IMR-90 (cell line): Measurements from ENCODE around the gene HOXA10. TPM values are rescaled to one million over a fixed set of nuclear protein-coding genes. Genes with fewer than 3 reads are reported as not detected.

Source experiments
- ATAC-seq: fragments of 200-7000 bp; cut with Tn5 transposase; 2 replicates; pipeline ENCODE4 v1.9.1; 2020; ENCODE audit warnings: low read depth, mild to moderate bottlenecking, moderate library complexity
- BruUV-seq: library from RNA; stranded (reverse); fragments of 400-500 nt; replicated peaks from 2 replicates; lab custom pipeline; 2021; lab: Mats Ljungman, UMichigan
- CTCF ChIA-PET: fragments of 300-600 bp; formaldehyde crosslinking; extraction: SDS; loops from one replicate; lab custom pipeline; 2021; ENCODE audit warnings: antibody characterized with exemption; lab: Yijun Ruan, JAX
- POLR2A ChIA-PET: fragments of 300-600 bp; sonication (Branson Sonifier 250); formaldehyde crosslinking; loops from one replicate; lab custom pipeline; 2022; ENCODE audit warnings: antibody characterized with exemption; ENCODE audit not compliant: unreplicated experiment; lab: Charles Lee
- DNase-seq: peaks from one replicate; pipeline ENCODE4 v3.0.0; 2013
- H2AFZ ChIP-seq: replicated peaks from 2 replicates; pipeline ENCODE3; 2013; ENCODE audit warnings: low read length, mild to moderate bottlenecking; ENCODE audit not compliant: poor library complexity
- H2AK5ac ChIP-seq: 2 replicates; pipeline ENCODE4 v1.6.1; 2013; ENCODE audit warnings: low read depth, low read length, inconsistent platforms
- H2AK9ac ChIP-seq: replicated peaks from 2 replicates; pipeline ENCODE3; 2013; ENCODE audit warnings: mild to moderate bottlenecking, low read depth, low read length, moderate library complexity; ENCODE audit not compliant: poor library complexity
- H2BK120ac ChIP-seq: 2 replicates; pipeline ENCODE4 v1.6.1; 2013; ENCODE audit warnings: low read depth, low read length, inconsistent platforms
- H2BK15ac ChIP-seq: 3 replicates; pipeline ENCODE4 v1.6.1; 2013; ENCODE audit warnings: low read depth, low read length, inconsistent platforms
- H2BK20ac ChIP-seq: 2 replicates; pipeline ENCODE4 v1.6.1; 2013; ENCODE audit warnings: low read depth, mild to moderate bottlenecking, inconsistent platforms, low read length, moderate library complexity
- H2BK5ac ChIP-seq: 2 replicates; pipeline ENCODE4 v1.6.1; 2013; ENCODE audit warnings: mild to moderate bottlenecking, low read depth, low read length, inconsistent platforms; ENCODE audit not compliant: poor library complexity, severe bottlenecking
- H3K14ac ChIP-seq: replicated peaks from 2 replicates; pipeline ENCODE4 v1.6.1; 2013; ENCODE audit warnings: low read depth, low read length, inconsistent platforms
- H3K18ac ChIP-seq: 2 replicates; pipeline ENCODE4 v1.6.1; 2013; ENCODE audit warnings: low read depth, low read length, control low read depth
- H3K23ac ChIP-seq: 2 replicates; pipeline ENCODE4 v1.6.1; 2013; ENCODE audit warnings: low read depth, low read length, inconsistent platforms
- H3K27ac ChIP-seq: 2 replicates; pipeline ENCODE4 v1.5.1; 2013; ENCODE audit warnings: mild to moderate bottlenecking, control low read depth, low read length; ENCODE audit not compliant: insufficient read depth
- H3K27me3 ChIP-seq: 2 replicates; pipeline ENCODE4 v1.6.1; 2013; ENCODE audit warnings: low read length; ENCODE audit not compliant: control insufficient read depth, insufficient read depth
- H3K36me3 ChIP-seq: 2 replicates; pipeline ENCODE4 v1.6.1; 2013; ENCODE audit warnings: low read length, mixed read lengths; ENCODE audit not compliant: control insufficient read depth, insufficient read depth
- H3K4ac ChIP-seq: 2 replicates; pipeline ENCODE4 v1.6.1; 2013; ENCODE audit warnings: low read depth, low read length, inconsistent platforms
- H3K4me1 ChIP-seq: 2 replicates; pipeline ENCODE4 v1.6.1; 2013; ENCODE audit warnings: low read length, mixed read lengths; ENCODE audit not compliant: control insufficient read depth, insufficient read depth
- H3K4me2 ChIP-seq: 2 replicates; pipeline ENCODE4 v1.6.1; 2013; ENCODE audit warnings: low read depth, mild to moderate bottlenecking, control low read depth, low read length, moderate library complexity
- H3K4me3 ChIP-seq: 2 replicates; pipeline ENCODE4 v1.5.1; 2013; ENCODE audit warnings: low read depth, mild to moderate bottlenecking, control low read depth, low read length, moderate library complexity; ENCODE audit not compliant: insufficient read depth
- H3K56ac ChIP-seq: 2 replicates; pipeline ENCODE4 v1.6.1; 2013; ENCODE audit warnings: low read length, inconsistent platforms; ENCODE audit not compliant: insufficient read depth; ENCODE audit errors: extremely low read depth
- H3K79me1 ChIP-seq, 2 experiments: 2 replicates each; pipeline ENCODE4 v1.6.1; 2013; ENCODE audit warnings: low read length in 2 of 2, inconsistent platforms in 1 of 2, low read depth in 1 of 2
- H3K9ac ChIP-seq: 2 replicates; pipeline ENCODE4 v1.6.1; 2013; ENCODE audit warnings: low read depth, low read length, control low read depth
- H3K9me1 ChIP-seq: 2 replicates; pipeline ENCODE4 v1.6.1; 2013; ENCODE audit warnings: low read length, inconsistent platforms; ENCODE audit not compliant: insufficient read depth
- H3K9me3 ChIP-seq: 2 replicates; pipeline ENCODE4 v1.6.1; 2013; ENCODE audit warnings: low read length; ENCODE audit not compliant: control insufficient read depth, insufficient read depth
- H4K20me1 ChIP-seq: 2 replicates; pipeline ENCODE4 v1.6.1; 2013; ENCODE audit warnings: low read length, inconsistent platforms; ENCODE audit not compliant: insufficient read depth
- H4K5ac ChIP-seq: 2 replicates; pipeline ENCODE4 v1.6.1; 2013; ENCODE audit warnings: mild to moderate bottlenecking, low read depth, low read length, control low read depth
- H4K8ac ChIP-seq, 2 experiments: 2 replicates each; pipeline ENCODE4 v1.6.1; 2013; ENCODE audit warnings: low read depth in 2 of 2, low read length in 2 of 2, control low read depth in 1 of 2, inconsistent platforms in 1 of 2
- H4K91ac ChIP-seq: 2 replicates; pipeline ENCODE4 v1.6.1; 2013; ENCODE audit warnings: low read depth, low read length, inconsistent platforms; ENCODE audit not compliant: insufficient read depth
- BHLHE40 ChIP-seq: fragments of 150-350 bp; IDR thresholded peaks from 2 replicates; pipeline ENCODE4 v1.6.1; 2016; ENCODE audit warnings: mild to moderate bottlenecking, low read depth, low read length
- CEBPB ChIP-seq: IDR thresholded peaks from 2 replicates; pipeline ENCODE4 v1.6.1; 2012; ENCODE audit warnings: low read depth, low read length, improper control_type of control experiment
- CHD1 ChIP-seq: IDR thresholded peaks from 2 replicates; pipeline ENCODE4 v1.6.1; 2012; ENCODE audit warnings: low read depth, low read length, improper control_type of control experiment
- FOS ChIP-seq: fragments of 150-350 bp; IDR thresholded peaks from 2 replicates; pipeline ENCODE4 v1.6.1; 2016; ENCODE audit warnings: low read depth, low read length
- MXI1 ChIP-seq: IDR thresholded peaks from 2 replicates; pipeline ENCODE4 v1.6.1; 2012; ENCODE audit warnings: low read depth, mild to moderate bottlenecking, low read length, moderate library complexity, borderline replicate concordance
- NFE2L2 ChIP-seq: fragments of 150-350 bp; IDR thresholded peaks from 2 replicates; pipeline ENCODE4 v1.6.1; 2016; ENCODE audit warnings: low read depth, mild to moderate bottlenecking, low read length
- POLR2A ChIP-seq: IDR thresholded peaks from 2 replicates; pipeline ENCODE4 v1.6.1; 2012; ENCODE audit warnings: mild to moderate bottlenecking, low read depth, low read length
- WGBS, 2 experiments: methylation state at CpG; one replicate each; pipeline versions ENCODE4 v1.1.5 to v1.1.7; 2013; ENCODE audit warnings: missing lambda C conversion rate in 2 of 2; ENCODE audit not compliant: insufficient read length in 1 of 2; ENCODE audit errors: extremely low coverage in 2 of 2; 5-methylcytosine and 5-hydroxymethylcytosine counted together
- dilution Hi-C: fragments of 300-500 bp; cut with HindIII; formaldehyde crosslinking; loops from one replicate; pipeline ENCODE4 v1.14.3; 2018; ENCODE audit warnings: low sequenced_read_pairs; ENCODE audit not compliant: unreplicated experiment
- in situ Hi-C: fragments of 300-500 bp; cut with MboI; formaldehyde crosslinking; loops from 3 replicates; pipeline ENCODE4 v1.14.3; 2019; ENCODE audit warnings: low sequenced_read_pairs, inconsistent platforms, mixed read lengths
- intact Hi-C: fragments of 100-400 bp; cut with micrococcal nuclease; formaldehyde crosslinking; loops from 2 replicates; pipeline ENCODE4 v1.10.0; 2022
- polyA plus RNA-seq, 3 experiments: library from polyadenylated mRNA; depleted of rRNA; stranded (reverse); fragments of >200 nt; gene quantifications; 2 replicates each; pipeline ENCODE4 v1.2.3, GENCODE V29; 2012; ENCODE audit warnings: low replicate concordance in 1 of 3
- total RNA-seq: library from RNA; depleted of rRNA; stranded (reverse); fragments of >200 nt; gene quantifications from 2 replicates; pipeline ENCODE4 v1.2.3, GENCODE V29; 2012

The HOXA10 gene
- total and polyA plus RNA-seq, 2 of the 4 experiments (the other 2 are of a cell fraction) = 0.10 to 0.18 TPM

DNA sequence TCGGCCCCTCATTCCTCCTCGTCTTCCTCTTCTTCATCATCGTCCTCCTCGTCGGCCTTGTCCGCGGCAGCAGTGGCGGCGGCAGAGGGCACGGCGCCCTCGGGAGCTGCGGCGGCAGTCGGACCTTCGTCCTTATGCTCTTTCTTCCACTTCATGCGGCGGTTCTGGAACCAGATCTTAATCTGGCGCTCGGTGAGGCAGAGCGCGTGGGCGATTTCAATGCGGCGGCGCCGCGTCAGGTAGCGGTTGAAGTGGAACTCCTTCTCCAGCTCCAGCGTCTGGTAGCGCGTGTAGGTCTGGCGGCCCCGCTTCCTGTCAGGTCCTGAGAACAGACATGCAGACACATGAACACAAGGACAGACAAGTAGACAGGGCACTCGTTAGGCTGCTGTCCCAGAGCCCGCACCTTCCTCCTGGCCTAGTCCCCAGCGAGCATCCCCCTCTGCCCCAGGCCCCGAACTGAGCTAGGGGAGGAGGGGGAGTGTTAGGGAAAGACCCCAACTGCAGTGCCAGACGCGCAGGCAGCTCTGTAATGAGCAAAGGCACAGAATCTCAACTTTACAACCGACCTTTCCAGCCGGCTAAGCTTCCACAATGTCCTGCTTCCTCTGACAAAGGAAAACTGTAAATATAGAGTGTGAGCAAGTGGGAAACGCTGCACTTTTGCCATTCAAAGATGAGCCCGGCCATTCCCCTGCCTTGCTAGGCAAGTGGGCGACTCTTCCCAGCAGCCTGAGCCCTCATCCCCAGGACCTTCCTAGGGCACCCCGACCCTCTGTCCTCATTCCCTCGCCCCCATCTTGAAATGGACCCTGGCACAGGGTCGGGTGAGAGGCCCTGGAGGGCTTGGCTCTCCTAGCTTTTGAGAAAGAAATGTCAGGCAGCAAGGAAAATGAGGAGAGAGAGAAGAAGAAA lies 19.0 kb downstream of the HOXA10 start (continued):
- TF ChIP-seq NFE2L2 = no peak
- TF ChIP-seq MXI1 = no peak
- TF ChIP-seq CEBPB = no peak

DNA sequence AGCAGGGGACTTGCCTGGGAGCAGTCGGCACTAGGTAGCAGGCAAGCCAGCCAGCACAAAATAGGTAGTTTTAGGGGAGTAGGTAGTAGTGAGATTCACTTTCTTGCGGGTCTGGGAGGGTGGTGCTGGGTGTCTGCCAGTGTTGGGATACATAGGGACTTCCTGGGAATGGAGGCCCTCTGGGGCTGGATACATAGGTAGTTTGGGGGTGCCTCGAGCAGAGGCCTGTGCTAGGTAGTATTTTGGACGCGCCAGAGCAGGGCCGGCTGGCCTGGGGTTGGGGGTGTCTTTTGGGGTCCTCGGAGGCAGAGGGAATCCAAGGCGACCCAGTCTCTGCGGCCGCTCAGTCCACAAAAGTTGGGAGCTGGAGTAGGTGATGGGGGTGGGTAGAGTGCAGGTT lies 19.8 kb downstream of the HOXA10 start:
- Histone ChIP-seq H3K9me1 (peaks cover 3% of the 10 kb centered on the region; the same call in 1 of the 2 replicates), H3K18ac (no peak overlapping the region), H3K14ac (no peak overlapping the region), H2BK120ac (no peak overlapping the region), H3K9ac (no peak overlapping the region), H2AK9ac (no peak overlapping the region), H3K4me1 (peaks cover 6% of the 10 kb centered on the region; the same call in 1 of the 2 replicates), H2BK20ac (no peak overlapping the region), H2BK15ac (no peak overlapping the region), H2AFZ (no peak overlapping the region), H4K8ac (no peak overlapping the region), H4K20me1 (no peaks in the 10 kb centered on the region), H3K4me2 (no peak overlapping the region), H4K91ac (no peak overlapping the region), H3K4ac (no peak overlapping the region), H3K79me1 (0 out of 4 replicates have a peak, but pooled peaks cover 0 to 12% of the 10 kb centered on the region in 2 experiments), H3K9me3 (no peaks in the 10 kb centered on the region), H3K27ac (no peak overlapping the region), H3K56ac (no peak overlapping the region), H3K36me3 (no peaks in the 10 kb centered on the region), H3K23ac (no peak overlapping the region), H2AK5ac (no peak overlapping the region), H4K5ac (no peak overlapping the region), H2BK5ac (no peak overlapping the region), H3K4me3 (no peak overlapping the region), H3K27me3 (no peaks in the 10 kb centered on the region; the same call in 1 of the 2 replicates)
- no peak for DNase-seq
- in situ Hi-C loops (no loop called here), intact Hi-C loops (no loop called here), dilution Hi-C loops (no loop called here)
- ChIA-PET CTCF (no interaction called here), POLR2A (no interaction called here)
- no peak for TF ChIP-seq BHLHE40
- no peak for TF ChIP-seq FOS
- TF ChIP-seq POLR2A = no peak
- TF ChIP-seq CHD1 = no peak
- no TSS peak for BruUV-seq
- no peak for ATAC-seq
- WGBS, 2 experiments = 85% methylated on average over 5 of the region's 10 CpGs; no CpG with 5 or more reads in 1 of the 2 experiments
